Melanocyte of skin (primary cell): ENCODE measurements around the gene PPP2R3B. TPM values are rescaled to one million over a fixed set of nuclear protein-coding genes. Genes with fewer than 3 reads are reported as not detected.

ENCODE experiments used
- small RNA-seq, 2 donors: library from RNA; depleted of rRNA; stranded (forward); fragments of <200 nt; gene quantifications; one replicate each; pipeline ENCODE3, GENCODE V24; 2012
- total RNA-seq, 2 donors: library from RNA; depleted of rRNA; stranded (reverse); fragments of >200 nt; gene quantifications; 2 replicates each; pipeline ENCODE4 v1.2.3, GENCODE V29; 2012

PPP2R3B gene
- total RNA-seq: 10 to 100 TPM in 1 of 2 donors, 1 to 10 TPM in 1; 8.9 to 20.0 TPM

GRCh38 chrX:386768-387575 lies at the start of gene PPP2R3B:
Gene PPP2R3B, minus strand, starts transcription at chrX:386907. Its CDS starts 216 bp downstream, at chrX:386691.

GRCh38 chrX:318739-319578 lies 67.7 kb downstream of the PPP2R3B start, which contains the start of gene GTPBP6:
Gene GTPBP6, minus strand, starts transcription at chrX:318796. Its CDS starts 9 bp downstream, at chrX:318787.

Small RNAs within 50 kb of the gene (small RNA-seq; reads per million reads assigned to genes)
- 0 reads per million in 2 donors for gene RF00017

Other genes starting within 250 kb of the PPP2R3B start
- 10 to 100 TPM in 1 of 2 donors, 1 to 10 TPM in 1; 8.3 to 23.3 TPM for gene PLCXD1, start 105.5 kb downstream of the PPP2R3B start, total RNA-seq
- 10 to 100 TPM; 27.5 to 33.0 TPM for gene GTPBP6, start 68.1 kb downstream of the PPP2R3B start, total RNA-seq
- not detected for gene SHOX, start 243.9 kb upstream of the PPP2R3B start, total RNA-seq